Endothelial cell of umbilical vein (primary cell): ENCODE results near the gene TRIM36. TPM values are rescaled to one million over a fixed set of nuclear protein-coding genes. Genes with fewer than 3 reads are reported as not detected.

Source experiments
- BruUV-seq: library from RNA; stranded (reverse); fragments of 400-500 nt; replicated peaks from 2 replicates; lab custom pipeline; 2021; lab: Mats Ljungman, UMichigan
- CTCF ChIA-PET: fragments of 300-600, 350-600 bp; sonication (Branson Sonifier 250); formaldehyde crosslinking; loops from one replicate; lab custom pipeline; 2021; ENCODE audit warnings: antibody characterized with exemption, inconsistent platforms; lab: Charles Lee
- POLR2A ChIA-PET: fragments of 300-600, 350-600 bp; sonication (Branson Sonifier 250); formaldehyde crosslinking; loops from one replicate; lab custom pipeline; 2021; ENCODE audit warnings: antibody characterized with exemption, inconsistent platforms; lab: Charles Lee
- DNase-seq: peaks from one replicate; pipeline ENCODE4 v3.0.0-alpha.2; 2011; ENCODE audit warnings: low read depth, low spot score
- FAIRE-seq: peaks from 2 replicates; lab custom pipeline; 2011; peaks lifted over from hg19 to GRCh38; lab: Jason Lieb, UNC
- H2AFZ ChIP-seq: 2 replicates; pipeline ENCODE4 v1.6.0; 2012; ENCODE audit warnings: low read depth, low read length, control low read depth, inconsistent platforms
- H3K27ac ChIP-seq: 2 replicates; pipeline ENCODE4 v1.5.1; 2011; ENCODE audit warnings: low read depth, mild to moderate bottlenecking, control low read depth, low read length, moderate library complexity; ENCODE audit not compliant: insufficient read depth
- H3K27me3 ChIP-seq, 2 experiments: 2 replicates each; pipeline versions ENCODE4 v1.6.0 to v1.6.1; 2011; ENCODE audit warnings: low read length in 2 of 2, mixed read lengths in 1 of 2; ENCODE audit not compliant: control insufficient read depth in 2 of 2, insufficient read depth in 2 of 2
- H3K36me3 ChIP-seq, 2 experiments: 2 replicates in 1 of 2; 3 replicates in 1 of 2; pipeline ENCODE4 v1.5.1; 2011; ENCODE audit warnings: low read length in 2 of 2, mild to moderate bottlenecking in 1 of 2, moderate library complexity in 1 of 2; ENCODE audit not compliant: control insufficient read depth in 2 of 2, insufficient read depth in 2 of 2; ENCODE audit errors: extremely low read depth in 1 of 2
- H3K4me1 ChIP-seq: 3 replicates; pipeline ENCODE4 v1.5.1; 2011; ENCODE audit warnings: mild to moderate bottlenecking, low read length; ENCODE audit not compliant: control insufficient read depth, insufficient read depth; ENCODE audit errors: extremely low read depth
- H3K4me2 ChIP-seq: 2 replicates; pipeline ENCODE4 v1.6.1; 2011; ENCODE audit warnings: low read length, control low read depth, mixed read lengths; ENCODE audit not compliant: insufficient read depth
- H3K4me3 ChIP-seq, 3 experiments: fragments of 200-600 bp in 1 of 3; sonication (generic), shearing (Covaris generic) in 1 of 3; replicated peaks in 1 of 3; 2 replicates each; pipeline ENCODE4 v1.5.1; 2011 to 2016; ENCODE audit warnings: control low read depth in 3 of 3, low read length in 3 of 3, mild to moderate bottlenecking in 2 of 3, inconsistent platforms in 1 of 3, low read depth in 1 of 3, moderate library complexity in 1 of 3; ENCODE audit not compliant: insufficient read depth in 1 of 3
- H3K79me2 ChIP-seq: 2 replicates; pipeline ENCODE4 v1.6.0; 2012; ENCODE audit warnings: low read length, inconsistent platforms; ENCODE audit not compliant: control insufficient read depth, insufficient read depth
- H3K9ac ChIP-seq: replicated peaks from 2 replicates; pipeline ENCODE3; 2011; ENCODE audit warnings: low read length, control low read depth; ENCODE audit not compliant: insufficient read depth; ENCODE audit errors: extremely low read depth
- H3K9me1 ChIP-seq: replicated peaks from 3 replicates; pipeline ENCODE4 v1.6.0; 2011; ENCODE audit warnings: mild to moderate bottlenecking, low read length; ENCODE audit not compliant: control insufficient read depth, insufficient read depth; ENCODE audit errors: extremely low read depth
- H3K9me3 ChIP-seq: replicated peaks from 2 replicates; pipeline ENCODE4 v1.5.1; 2012; ENCODE audit warnings: low read length, inconsistent platforms; ENCODE audit not compliant: control insufficient read depth, insufficient read depth
- H4K20me1 ChIP-seq: replicated peaks from 2 replicates; pipeline ENCODE3; 2011; ENCODE audit warnings: mild to moderate bottlenecking, low read length; ENCODE audit not compliant: control insufficient read depth, insufficient read depth; ENCODE audit errors: extremely low read depth
- CTCF ChIP-seq, 2 donors: IDR thresholded peaks; 1 replicate in 1 of 2; 2 replicates in 1 of 2; pipeline ENCODE4 v1.5.1; 2011; ENCODE audit warnings: low read length in 2 of 2, mild to moderate bottlenecking in 2 of 2, moderate library complexity in 2 of 2, control low read depth in 1 of 2, inconsistent platforms in 1 of 2, low read depth in 1 of 2; ENCODE audit not compliant: insufficient read depth in 1 of 2; ENCODE audit errors: extremely low read depth in 1 of 2
- EZH2 ChIP-seq: IDR thresholded peaks from 2 replicates; pipeline ENCODE4 v1.6.1; 2012; ENCODE audit warnings: borderline replicate concordance, low read depth, mild to moderate bottlenecking, moderate library complexity, low read length, inconsistent platforms; ENCODE audit not compliant: severe bottlenecking
- FOS ChIP-seq: IDR thresholded peaks from 2 replicates; pipeline ENCODE4 v1.6.1; 2011; ENCODE audit warnings: mild to moderate bottlenecking, low read length, moderate library complexity, borderline replicate concordance; ENCODE audit not compliant: insufficient read depth
- JUN ChIP-seq: IDR thresholded peaks from 2 replicates; pipeline ENCODE4 v1.6.1; 2011; ENCODE audit warnings: borderline replicate concordance, low read depth; ENCODE audit not compliant: insufficient read length, insufficient read depth
- MAX ChIP-seq: IDR thresholded peaks from 2 replicates; pipeline ENCODE4 v1.6.1; 2011; ENCODE audit not compliant: insufficient read depth, insufficient read length
- MYC ChIP-seq: IDR thresholded peaks from one replicate; pipeline ENCODE4 v1.6.1; 2011; ENCODE audit warnings: mild to moderate bottlenecking, low read depth, low read length
- POLR2A ChIP-seq: IDR thresholded peaks from 2 replicates; pipeline ENCODE4 v1.6.1; 2012; ENCODE audit warnings: low read depth, mild to moderate bottlenecking, control low read depth, low read length
- POLR2AphosphoS5 ChIP-seq: IDR thresholded peaks from 2 replicates; pipeline ENCODE4 v1.6.1; 2012; ENCODE audit warnings: low read depth, mild to moderate bottlenecking, control low read depth, low read length, moderate library complexity; ENCODE audit not compliant: insufficient read depth
- dilution Hi-C: fragments of 300-500 bp; cut with MboI; formaldehyde crosslinking; loops from one replicate; pipeline ENCODE4 v1.15.0; 2019; ENCODE audit warnings: low sequenced_read_pairs; ENCODE audit not compliant: extremely low pct_ligation_motif_present
- intact Hi-C: fragments of 100-400 bp; cut with micrococcal nuclease; formaldehyde crosslinking; loops from one replicate; pipeline ENCODE4 v1.10.0; 2022
- polyA plus RNA-seq, 4 experiments: library from polyadenylated mRNA; depleted of rRNA in 3 of 4; stranded (reverse) in 3 of 4; unstranded in 1 of 4; fragments of >200 nt; gene quantifications; 2 replicates each; pipeline versions ENCODE4 v1.2.1 to v1.2.3, GENCODE V29; 2011 to 2012; ENCODE audit warnings: missing spikeins in 1 of 4
- total RNA-seq: library from RNA; stranded (reverse); gene quantifications from 2 replicates; pipeline ENCODE4 v1.2.3, GENCODE V29; 2021

TRIM36 gene
- total and polyA plus RNA-seq, 2 donors (not counting 3 experiments of a cell fraction or from before 2014, with no cell fraction given), result 0.76 to 1.2 TPM

GRCh38 chr5:115194676-115195075 lies 25.0 kb upstream of the TRIM36 start:
- H3K4me3 ChIP-seq, result no peak overlapping the region
- H3K9ac ChIP-seq, result no peak overlapping the region
- no peaks in the 10 kb centered on the region for H3K9me3 ChIP-seq
- ChIA-PET CTCF (no interaction called here), POLR2A (no interaction called here)
- dilution Hi-C loops (no loop called here), intact Hi-C loops (no loop called here)
- no peaks in the 10 kb centered on the region for H3K9me1 ChIP-seq
- BruUV-seq, result no TSS peak
- no peak overlapping the region for H2AFZ ChIP-seq
- H3K79me2 ChIP-seq, result no peaks in the 10 kb centered on the region
- no peaks in the 10 kb centered on the region for H3K4me1 ChIP-seq
- no peaks in the 10 kb centered on the region for H4K20me1 ChIP-seq
- FAIRE-seq (no peak), DNase-seq (no peak)
- no peak for TF ChIP-seq POLR2A
- TF ChIP-seq CTCF (IDR thresholded peaks at IDR 0.05; ENCODE audit: extremely low read depth in 1 of 2, insufficient read depth in 1 of 2, low read depth in 1 of 2, low read length in 2 of 2), result no peak
- TF ChIP-seq EZH2, result no peak
- no peak for TF ChIP-seq MAX
- TF ChIP-seq FOS, result no peak
- no peak for TF ChIP-seq MYC
- peaks cover 0 to under 1% of the 10 kb centered on the region in 2 experiments for H3K27me3 ChIP-seq
- H3K27ac ChIP-seq, result no peak overlapping the region
- H3K36me3 ChIP-seq, result no peaks in the 10 kb centered on the region
- H3K4me2 ChIP-seq, result no peak overlapping the region

GRCh38 chr5:115193295-115193694 lies 23.6 kb upstream of the TRIM36 start:
- Histone ChIP-seq H3K4me3 (no peak overlapping the region), H2AFZ (no peak overlapping the region), H3K9ac (no peak overlapping the region), H4K20me1 (no peaks in the 10 kb centered on the region), H3K9me1 (no peaks in the 10 kb centered on the region), H3K79me2 (no peaks in the 10 kb centered on the region), H3K27ac (no peak overlapping the region), H3K4me2 (no peak overlapping the region), H3K9me3 (no peaks in the 10 kb centered on the region), H3K27me3 (peaks cover 0 to 5% of the 10 kb centered on the region in 2 experiments), H3K36me3 (no peaks in the 10 kb centered on the region), H3K4me1 (no peaks in the 10 kb centered on the region)
- DNase-seq (no peak), FAIRE-seq (no peak)
- ChIA-PET CTCF (no interaction called here), POLR2A (no interaction called here)
- no TSS peak for BruUV-seq
- TF ChIP-seq JUN (no peak), POLR2AphosphoS5 (no peak), CTCF (IDR thresholded peaks at IDR 0.05; ENCODE audit: extremely low read depth in 1 of 2, insufficient read depth in 1 of 2, low read depth in 1 of 2, low read length in 2 of 2) (no peak)
- dilution Hi-C loops, result no loop called here
- intact Hi-C loops, result no loop called here
